ACC112 (cell line): Measurements from ENCODE around the gene C1orf74.

Source experiments
- H2AFZ ChIP-seq: fragments of 200-600 bp; sonication (generic); one replicate; pipeline ENCODE4 v1.6.0; 2017; ENCODE audit warnings: antibody characterized with exemption, low read length; ENCODE audit not compliant: unreplicated experiment
- H3K27ac ChIP-seq: fragments of 200-600 bp; sonication (generic); 2 replicates; pipeline ENCODE4 v1.5.1; 2014; ENCODE audit warnings: low read depth, mild to moderate bottlenecking, antibody characterized with exemption, low read length, moderate library complexity
- H3K27me3 ChIP-seq: fragments of 200-600 bp; sonication (generic); 2 replicates; pipeline ENCODE4 v1.6.1; 2014; ENCODE audit warnings: mild to moderate bottlenecking, antibody characterized with exemption, low read length, moderate library complexity, mixed read lengths; ENCODE audit not compliant: insufficient read depth
- H3K36me3 ChIP-seq: fragments of 200-600 bp; sonication (generic); 2 replicates; pipeline ENCODE4 v1.6.1; 2016; ENCODE audit warnings: mild to moderate bottlenecking, antibody characterized with exemption, low read length, moderate library complexity, mixed read lengths; ENCODE audit not compliant: insufficient read depth
- H3K4me1 ChIP-seq: fragments of 200-600 bp; sonication (generic); one replicate; pipeline ENCODE4 v1.6.1; 2016; ENCODE audit warnings: low read length, mixed read lengths; ENCODE audit not compliant: insufficient read depth, unreplicated experiment, control insufficient read depth
- H3K4me3 ChIP-seq: fragments of 200-600 bp; sonication (generic); 2 replicates; pipeline ENCODE4 v1.5.1; 2014; ENCODE audit warnings: mild to moderate bottlenecking, low read depth, low read length
- H3K79me2 ChIP-seq: fragments of 200-600 bp; sonication (generic); one replicate; pipeline ENCODE4 v1.6.0; 2016; ENCODE audit warnings: low read length; ENCODE audit not compliant: control insufficient read depth, unreplicated experiment, insufficient read depth

The C1orf74 gene

DNA sequence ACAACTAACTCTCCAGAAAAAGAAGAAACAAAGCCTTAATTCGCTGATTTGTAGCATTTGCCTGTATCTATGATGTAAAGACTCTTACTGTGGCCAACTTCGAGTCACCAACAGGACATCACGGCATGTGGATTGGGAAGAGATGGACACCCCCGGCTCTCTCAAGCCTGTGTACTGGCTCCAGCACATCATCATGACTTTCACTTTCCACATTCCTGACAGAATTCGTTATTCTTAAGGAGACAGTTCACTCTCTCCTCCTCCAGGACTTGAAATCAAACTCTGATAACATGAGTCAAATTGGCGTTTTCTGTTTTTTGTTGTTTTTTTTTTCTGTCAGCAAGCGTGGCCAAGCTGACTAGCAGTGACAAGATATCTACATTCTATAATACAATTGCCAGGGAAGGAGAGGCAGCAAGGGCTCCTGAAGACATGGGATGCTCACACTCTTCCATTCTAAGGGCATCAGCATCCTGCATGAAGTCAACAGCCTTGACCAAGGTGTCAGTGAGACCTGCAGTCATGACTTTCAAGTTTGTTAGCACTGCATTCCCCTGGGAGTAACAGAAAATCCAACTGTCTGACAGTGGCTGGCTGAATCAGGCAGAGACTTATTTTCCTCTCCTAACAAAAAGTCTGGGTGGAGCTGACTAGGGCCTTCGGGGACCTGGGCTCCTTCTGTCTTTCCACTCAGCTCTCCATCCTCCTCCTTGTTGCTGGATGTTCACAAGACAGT, 41.8 kb downstream of the C1orf74 start:
- H3K4me3 ChIP-seq = peak overlapping the region; percentile 71
- H3K27ac ChIP-seq = peak overlapping the region; percentile 74
- no peaks in the 10 kb centered on the region for H3K36me3 ChIP-seq
- H3K27me3 ChIP-seq = no peaks in the 10 kb centered on the region
- peaks cover 25% of the 10 kb centered on the region for H3K4me1 ChIP-seq
- no peaks in the 10 kb centered on the region for H3K79me2 ChIP-seq
- peak overlapping the region; percentile 35 for H2AFZ ChIP-seq

DNA sequence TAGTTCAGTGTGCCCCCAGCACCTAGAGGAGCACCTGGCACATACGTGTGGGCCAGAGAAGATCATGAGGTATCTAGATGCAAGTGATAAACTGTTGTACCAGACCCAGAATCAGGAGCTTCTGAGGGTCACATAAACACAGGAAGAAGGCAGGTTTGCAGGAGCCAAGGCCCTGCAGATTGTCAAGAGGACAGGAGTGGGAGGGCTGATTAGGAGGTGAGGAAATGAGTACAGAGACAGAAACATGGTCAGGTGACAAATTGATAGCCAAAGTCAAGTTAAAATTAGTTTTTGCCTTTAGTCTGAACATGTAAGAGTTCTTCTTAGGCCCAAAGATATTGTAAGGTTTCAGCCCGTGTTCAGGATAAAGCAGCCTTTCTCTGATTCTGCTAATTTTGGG, 42.5 kb downstream of the C1orf74 start:
- H3K4me3 ChIP-seq = peak overlapping the region; percentile 71
- H3K4me1 ChIP-seq = peaks cover 23% of the 10 kb centered on the region
- no peaks in the 10 kb centered on the region for H3K36me3 ChIP-seq
- no peaks in the 10 kb centered on the region for H3K27me3 ChIP-seq
- H3K27ac ChIP-seq = peak overlapping the region; percentile 74
- H2AFZ ChIP-seq = peak overlapping the region; percentile 35
- no peaks in the 10 kb centered on the region for H3K79me2 ChIP-seq

DNA sequence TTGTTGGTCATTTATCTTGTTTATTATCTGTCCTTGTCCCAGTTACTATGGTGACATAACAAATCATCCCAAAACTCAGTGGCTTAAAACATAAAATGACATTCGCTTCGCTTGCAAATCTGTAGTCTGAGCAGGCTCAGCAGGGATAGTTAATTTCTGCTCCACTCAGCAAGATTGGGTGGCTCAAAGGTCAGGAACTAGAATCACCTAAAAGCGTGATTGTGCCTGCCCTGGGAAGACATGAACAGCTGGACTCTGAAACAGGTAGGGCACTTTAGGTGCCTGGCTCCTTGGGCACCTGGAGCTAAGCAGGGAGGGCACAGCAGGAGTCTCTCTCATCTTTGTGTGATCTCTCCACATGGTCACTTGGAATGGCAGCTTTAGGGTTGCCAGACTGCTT, 43.2 kb downstream of the C1orf74 start:
- Histone ChIP-seq H3K27ac (no peak overlapping the region), H3K4me1 (peaks cover 20% of the 10 kb centered on the region), H3K79me2 (no peaks in the 10 kb centered on the region), H3K36me3 (no peaks in the 10 kb centered on the region), H3K4me3 (0 out of 2 replicates have a peak overlapping the region, but pooled peaks have one; percentile 71), H2AFZ (no peak overlapping the region), H3K27me3 (no peaks in the 10 kb centered on the region)

DNA sequence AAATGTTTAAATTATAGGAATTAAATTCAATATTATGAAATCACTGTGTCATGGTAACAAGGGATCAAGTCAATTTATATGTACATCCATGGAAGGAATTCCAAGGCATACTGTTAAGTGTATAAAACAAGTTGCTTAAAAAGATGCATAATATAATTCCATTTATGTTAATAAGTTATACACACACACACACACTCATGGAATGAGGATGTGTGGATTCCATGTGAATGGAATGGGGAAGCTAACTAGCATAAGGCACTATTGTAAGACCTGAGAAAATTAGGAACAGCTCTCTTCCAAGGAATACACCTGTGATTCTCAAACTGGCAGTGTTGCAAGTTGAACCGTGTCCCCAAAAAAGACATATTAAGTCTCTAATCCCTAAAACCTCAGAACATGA, 46.1 kb downstream of the C1orf74 start:
- Histone ChIP-seq H3K4me3 (no peak overlapping the region), H3K4me1 (peaks cover 28% of the 10 kb centered on the region), H2AFZ (no peak overlapping the region), H3K79me2 (no peaks in the 10 kb centered on the region), H3K36me3 (no peaks in the 10 kb centered on the region), H3K27me3 (no peaks in the 10 kb centered on the region), H3K27ac (no peak overlapping the region)

DNA sequence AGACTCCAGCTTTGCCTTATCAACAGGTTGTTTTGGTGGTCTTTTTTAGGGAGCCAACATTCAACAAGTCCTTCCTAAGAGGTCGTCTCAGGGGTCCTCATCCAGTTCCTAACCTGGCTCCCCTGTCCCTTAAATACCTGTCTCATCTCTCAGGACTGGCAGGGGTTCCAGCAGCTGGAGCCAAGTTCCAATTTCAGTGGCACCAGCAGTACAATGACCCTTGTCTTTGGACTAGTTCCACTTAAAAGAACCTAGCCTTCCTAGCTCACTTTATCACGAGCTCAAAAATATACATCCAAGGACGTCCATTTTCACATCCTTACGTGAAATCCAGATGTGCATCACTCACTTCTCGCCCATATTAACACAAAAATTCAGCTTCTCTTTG, 47.2 kb downstream of the C1orf74 start:
- Histone ChIP-seq H3K79me2 (no peaks in the 10 kb centered on the region), H3K4me1 (peaks cover 27% of the 10 kb centered on the region), H3K4me3 (no peak overlapping the region), H3K36me3 (no peaks in the 10 kb centered on the region), H3K27ac (no peak overlapping the region), H2AFZ (no peak overlapping the region), H3K27me3 (no peaks in the 10 kb centered on the region)

DNA sequence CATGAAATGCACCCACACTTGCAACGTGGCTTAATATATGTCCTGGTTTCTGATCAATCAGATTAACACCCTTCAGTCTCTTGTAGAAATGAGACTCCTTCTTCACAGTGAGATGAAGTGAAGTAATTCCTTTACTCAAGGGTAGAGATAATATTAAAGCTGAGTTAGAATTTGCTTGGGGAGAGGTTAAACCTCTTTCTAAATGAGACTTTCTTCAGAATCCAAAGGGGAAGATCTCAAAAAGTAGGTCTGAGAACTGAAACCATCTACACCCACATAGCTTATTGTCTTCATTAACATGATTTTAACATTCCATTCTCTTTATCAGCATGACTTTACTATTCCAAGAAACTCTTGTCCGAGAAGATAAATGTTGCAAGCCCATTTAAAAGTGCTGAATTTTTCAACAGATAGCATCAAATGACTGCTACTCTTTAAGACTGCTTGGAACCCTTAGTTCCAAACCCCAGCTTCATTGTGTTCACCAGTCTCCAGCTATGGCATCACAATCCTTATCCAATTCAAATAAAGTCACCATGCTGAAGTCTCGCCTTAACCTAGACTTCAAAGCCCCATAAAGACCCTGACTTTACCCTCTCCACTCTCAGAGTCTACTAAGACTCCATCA, 47.8 kb downstream of the C1orf74 start:
- Histone ChIP-seq H3K4me3 (no peak overlapping the region), H2AFZ (no peak overlapping the region), H3K27ac (no peak overlapping the region), H3K27me3 (no peaks in the 10 kb centered on the region), H3K79me2 (no peaks in the 10 kb centered on the region), H3K36me3 (no peaks in the 10 kb centered on the region), H3K4me1 (peaks cover 22% of the 10 kb centered on the region)

DNA sequence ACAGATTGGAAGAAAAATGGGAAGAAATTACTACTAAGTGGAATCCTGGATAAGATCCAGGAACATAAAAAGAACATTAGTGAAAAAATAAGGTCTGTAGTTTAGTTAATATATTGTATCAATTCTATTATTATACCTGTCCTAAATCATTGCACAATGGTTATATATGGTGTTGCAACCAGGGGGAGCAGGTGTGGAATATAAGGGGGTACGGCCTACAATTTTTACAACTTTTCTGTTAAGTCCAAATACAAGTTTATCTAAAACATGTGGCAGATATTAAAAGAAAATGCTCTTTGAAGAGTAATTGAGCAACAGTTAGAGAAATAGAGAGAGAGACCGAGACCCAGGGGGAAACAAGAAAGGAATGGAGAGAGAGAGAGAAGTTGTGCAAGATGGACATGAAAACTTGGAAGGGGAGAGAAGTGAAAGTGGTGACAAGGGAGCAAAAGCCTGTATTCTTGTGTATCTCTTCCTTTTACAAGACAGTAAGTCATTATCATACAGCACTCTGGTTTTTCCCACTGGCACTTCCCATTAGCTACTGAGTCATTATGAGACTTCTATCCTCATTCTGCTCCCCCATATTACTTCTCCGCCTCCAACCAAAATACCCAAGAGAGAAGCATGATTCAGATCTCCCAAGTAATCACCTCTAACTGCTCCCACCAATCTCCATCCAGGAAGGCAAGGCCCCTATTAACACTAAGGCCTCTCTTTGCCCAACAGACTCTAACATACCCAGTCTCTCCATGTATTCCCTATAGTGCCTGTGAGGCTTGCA, 50.8 kb downstream of the C1orf74 start:
- peaks cover 19% of the 10 kb centered on the region for H3K4me1 ChIP-seq

DNA sequence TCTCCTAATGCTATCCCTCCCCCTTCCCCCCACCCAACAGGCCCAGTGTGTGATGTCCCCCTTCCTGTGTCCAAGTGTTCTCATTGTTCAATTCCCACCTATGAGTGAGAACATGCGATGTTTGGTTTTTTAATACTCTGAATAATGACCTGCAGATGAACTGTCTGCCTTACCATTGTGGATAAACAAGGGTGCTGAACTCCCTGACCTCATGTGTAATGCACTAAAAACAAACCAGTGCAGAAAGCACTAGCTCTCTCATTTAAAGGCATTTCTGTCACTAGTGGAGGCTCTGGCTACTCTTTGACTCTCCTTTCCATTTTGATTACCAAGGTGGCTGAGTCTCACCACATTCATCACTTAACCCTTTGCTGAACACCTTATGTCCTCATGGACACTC, 51.6 kb downstream of the C1orf74 start:
- Histone ChIP-seq H3K27ac (peak overlapping the region; percentile 63), H3K4me3 (peak overlapping the region; percentile 48; the same call in 1 of the 2 replicates)

More for the DNA sequence above, 50.8 kb downstream of the C1orf74 start:
- H3K4me3 ChIP-seq = peak overlapping the region; percentile 48; the same call in 1 of the 2 replicates
- no peak overlapping the region for H2AFZ ChIP-seq
- H3K27me3 ChIP-seq = no peaks in the 10 kb centered on the region
- H3K79me2 ChIP-seq = no peaks in the 10 kb centered on the region
- no peaks in the 10 kb centered on the region for H3K36me3 ChIP-seq
- peak overlapping the region; percentile 63 for H3K27ac ChIP-seq

DNA sequence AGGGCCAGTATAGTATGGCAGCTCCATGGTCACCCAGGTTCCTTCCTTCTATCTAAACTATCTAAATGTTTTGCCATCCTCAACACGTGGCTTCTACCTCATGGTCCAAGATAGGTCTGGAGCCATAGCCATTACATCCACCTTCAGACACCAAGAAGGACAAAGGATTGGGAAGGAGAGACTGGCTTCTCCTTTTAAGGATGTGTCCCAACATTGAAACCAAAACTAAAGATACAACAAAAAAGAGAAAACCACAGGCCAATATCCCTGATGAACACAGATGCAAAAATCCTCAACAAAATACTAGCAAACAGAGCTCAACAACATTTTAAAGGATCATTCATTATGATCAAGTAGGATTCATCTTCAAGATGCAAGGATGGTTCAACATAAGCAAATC, 54.9 kb downstream of the C1orf74 start:
- Histone ChIP-seq H3K79me2 (no peaks in the 10 kb centered on the region), H3K4me3 (no peak overlapping the region), H3K27me3 (no peaks in the 10 kb centered on the region), H3K36me3 (no peaks in the 10 kb centered on the region), H2AFZ (no peak overlapping the region), H3K4me1 (peaks cover 18% of the 10 kb centered on the region), H3K27ac (no peak overlapping the region)

More for the DNA sequence above, 51.6 kb downstream of the C1orf74 start:
- no peaks in the 10 kb centered on the region for H3K27me3 ChIP-seq
- H3K4me1 ChIP-seq = peaks cover 19% of the 10 kb centered on the region
- H3K36me3 ChIP-seq = no peaks in the 10 kb centered on the region
- H3K79me2 ChIP-seq = no peaks in the 10 kb centered on the region
- H2AFZ ChIP-seq = no peak overlapping the region
